Heart right ventricle (tissue), 16 donors: Measurements from ENCODE around the gene GPR176. TPM values are rescaled to one million over a fixed set of nuclear protein-coding genes. Genes with fewer than 3 reads are reported as not detected.

Experiments
- ATAC-seq, 8 donors: fragments of 200-7000 bp; cut with Tn5 transposase; one replicate each; pipeline ENCODE4 v1.9.1; 2020; ENCODE audit warnings: mild to moderate bottlenecking in 8 of 8, moderate library complexity in 8 of 8, moderate number of reproducible peaks in 1 of 8
- DNase-seq, 2 donors: peaks; one replicate each; pipeline ENCODE4 v3.0.0-alpha.2; 2020
- H3K27ac ChIP-seq, 10 donors: fragments of 200-600 bp; sonication (generic) in 2 of 10; one replicate each; pipeline versions ENCODE4 v1.5.0 to v1.8.0; 2020 to 2022; ENCODE audit warnings: mild to moderate bottlenecking in 3 of 10
- H3K27me3 ChIP-seq, 7 donors: fragments of 200-600 bp; one replicate each; pipeline ENCODE4 v1.8.0; 2021 to 2022; ENCODE audit warnings: mild to moderate bottlenecking in 2 of 7
- H3K36me3 ChIP-seq, 9 donors: fragments of 200-600 bp; sonication (generic) in 1 of 9; one replicate each; pipeline versions ENCODE4 v1.5.0 to v1.8.0; 2020 to 2022; ENCODE audit warnings: mild to moderate bottlenecking in 2 of 9
- H3K4me1 ChIP-seq, 9 donors: fragments of 200-600 bp; sonication (generic) in 1 of 9; one replicate each; pipeline versions ENCODE4 v1.5.0 to v1.8.0; 2020 to 2022; ENCODE audit warnings: mild to moderate bottlenecking in 4 of 9
- H3K4me3 ChIP-seq, 10 donors: fragments of 200-600 bp; sonication (generic) in 2 of 10; one replicate each; pipeline versions ENCODE4 v1.5.0 to v1.8.0; 2020 to 2022; ENCODE audit warnings: mild to moderate bottlenecking in 7 of 10, moderate library complexity in 2 of 10
- H3K9me3 ChIP-seq, 11 donors: fragments of 200-600 bp in 10 of 11; sonication (generic) in 2 of 11; one replicate each; pipeline versions ENCODE4 v1.5.0 to v1.8.0; 2013 to 2022; ENCODE audit warnings: mild to moderate bottlenecking in 2 of 11, control low read depth in 1 of 11, moderate library complexity in 1 of 11
- WGBS, 2 donors: extraction: QIAGEN DNeasy Blood & Tissue Kit; methylation state at CpG; one replicate each; pipeline ENCODE4 v1.1.7; 2013; ENCODE audit warnings: inconsistent platforms in 1 of 2; 5-methylcytosine and 5-hydroxymethylcytosine counted together
- intact Hi-C, 10 donors: fragments of 100-400 bp; cut with DNase I; formaldehyde crosslinking; loops; one replicate each; pipeline versions ENCODE4 v1.11.1 to v1.14.2; 2022
- polyA plus RNA-seq, 2 donors: library from polyadenylated mRNA; stranded (reverse); fragments of 200-250 nt; gene quantifications; one replicate each; pipeline ENCODE4 v1.2.3, GENCODE V29; 2013
- total RNA-seq, 10 donors: library from RNA; stranded (reverse); fragmentation: NEBNext Ultra II Directional in 3 of 10; extraction: Animal tissue kit (Norgen Biotek cat#: 25700) in 3 of 10; gene quantifications; one replicate each; pipeline versions ENCODE4 v1.2.1 to v1.2.4, GENCODE V29; 2021 to 2023
- TF ChIP-seq, protein P1 (sequence below), 9 donors: fragments of 200-600 bp; sonication (generic) in 2 of 9; IDR thresholded peaks; one replicate each; pipeline versions ENCODE4 v1.5.0 to v1.8.0; 2021 to 2022; ENCODE audit warnings: antibody characterized with exemption in 9 of 9, mild to moderate bottlenecking in 5 of 9, moderate library complexity in 1 of 9
- donor health status: Arrhythmogenic right ventricular cardiomyopathy.
- donor health status: ischemic (EF 13 %, LVEDD 7.1; RV severe dilation, severe dysfunction).
- donor health status: healthy with polysubstance abuse.
- donor health status: DM: no; HTN: yes; CAD: no.
- donor health status: DM: no; HTN: no; CAD: no.
- donor health status: ischemic (EF 25% LVEDD 6.9; RV normal size, moderate dysfunction).
- donor health status: ischemic (EF 25% LVEDD 5.7; RV mildly dilated, moderate dysfunction).
- donor health status: healthy.
- donor health status: DM: yes; HTN: yes; CAD: no.
- donor health status: Ischemic cardiomyopathy.
- donor health status: ischemic (EF 35%, LVEDD 5.7; RV mildly dilated, moderate dysfunction).
- donor health status: nonischemic (EF 11% LVEDD 7.7; RV severe dilation, severe dysfunction).
- donor health status: DM: yes; HTN: yes; CAD: no.
- donor health status: PGD.
- donor health status: ischemic (EF 29% LVEDD 5.4; RV normal size, mild dysfunction).
- donor health status: nonischemic (EF 23%, LVEDD 6.1; RV moderate dilation, normal function).

The GPR176 gene
- total and polyA plus RNA-seq, 12 donors: 0.87 to 3.1 (median 1.6) TPM

DNA sequence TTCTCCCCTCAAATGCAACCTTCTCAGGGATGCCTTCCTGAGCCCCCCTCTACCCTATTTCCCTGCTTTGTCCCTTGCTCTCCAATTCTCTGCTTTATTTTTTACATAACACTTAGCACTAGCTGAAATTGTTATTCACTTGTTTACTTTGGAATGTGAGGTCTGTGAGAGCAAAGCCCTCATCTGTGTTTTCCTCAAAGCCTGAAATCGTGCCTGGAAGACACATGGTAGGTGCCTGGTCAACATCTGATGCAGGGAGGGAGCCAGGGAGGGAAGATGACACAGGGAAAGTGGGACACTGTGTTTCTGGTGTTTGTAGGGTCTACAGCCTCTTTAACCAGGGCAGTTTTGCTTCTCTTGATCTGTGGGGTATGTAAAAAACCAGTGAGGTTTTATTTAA, 37.4 kb upstream of the GPR176 start:
- 60 to 79% methylated on average over 1 of the region's 1 CpG for WGBS, 2 donors
- intact Hi-C loops: loop anchor here in 2 of 10 donors (10.0 kb wide), 2 partner anchors 47 to 73 kb away; no protein-coding TSS in a partner anchor

DNA sequence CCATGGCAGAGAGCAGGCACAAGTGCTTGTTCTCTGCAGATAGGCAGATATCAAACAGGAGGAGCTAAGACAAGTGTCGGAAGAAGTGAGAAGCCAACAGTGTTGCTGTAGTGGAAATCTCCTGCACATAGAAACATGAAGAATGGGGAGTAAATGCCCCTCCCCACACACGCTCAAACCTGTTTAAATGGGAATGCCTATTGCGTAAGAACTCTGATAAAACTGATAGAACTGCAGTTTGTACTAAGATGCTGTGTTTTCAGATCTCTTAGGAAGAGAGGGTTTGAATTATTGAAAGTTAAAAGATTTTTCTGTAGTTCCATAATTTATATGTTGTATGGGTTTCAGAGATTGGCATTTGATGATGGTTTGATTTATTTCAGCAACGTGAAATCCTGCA, 33.5 kb upstream of the GPR176 start:
- Histone ChIP-seq H3K36me3 (peaks cover 0 to 100% (median 56%) of the 10 kb centered on the region in 9 donors), H3K4me3 (no peak overlapping the region), H3K27ac (no peak overlapping the region), H3K27me3 (no peaks in the 10 kb centered on the region), H3K9me3 (no peaks in the 10 kb centered on the region), H3K4me1 (no peaks in the 10 kb centered on the region)
- ATAC-seq (no peak), DNase-seq (no peak)
- 82 to 84% methylated on average over 4 of the region's 4 CpGs for WGBS, 2 donors
- intact Hi-C loops: loop anchor here in 2 of 10 donors (10.0 kb wide), 2 partner anchors 51 to 69 kb away; no protein-coding TSS in a partner anchor
- TF ChIP-seq, protein P1, sequence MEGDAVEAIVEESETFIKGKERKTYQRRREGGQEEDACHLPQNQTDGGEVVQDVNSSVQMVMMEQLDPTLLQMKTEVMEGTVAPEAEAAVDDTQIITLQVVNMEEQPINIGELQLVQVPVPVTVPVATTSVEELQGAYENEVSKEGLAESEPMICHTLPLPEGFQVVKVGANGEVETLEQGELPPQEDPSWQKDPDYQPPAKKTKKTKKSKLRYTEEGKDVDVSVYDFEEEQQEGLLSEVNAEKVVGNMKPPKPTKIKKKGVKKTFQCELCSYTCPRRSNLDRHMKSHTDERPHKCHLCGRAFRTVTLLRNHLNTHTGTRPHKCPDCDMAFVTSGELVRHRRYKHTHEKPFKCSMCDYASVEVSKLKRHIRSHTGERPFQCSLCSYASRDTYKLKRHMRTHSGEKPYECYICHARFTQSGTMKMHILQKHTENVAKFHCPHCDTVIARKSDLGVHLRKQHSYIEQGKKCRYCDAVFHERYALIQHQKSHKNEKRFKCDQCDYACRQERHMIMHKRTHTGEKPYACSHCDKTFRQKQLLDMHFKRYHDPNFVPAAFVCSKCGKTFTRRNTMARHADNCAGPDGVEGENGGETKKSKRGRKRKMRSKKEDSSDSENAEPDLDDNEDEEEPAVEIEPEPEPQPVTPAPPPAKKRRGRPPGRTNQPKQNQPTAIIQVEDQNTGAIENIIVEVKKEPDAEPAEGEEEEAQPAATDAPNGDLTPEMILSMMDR (IDR thresholded peaks at IDR 0.05): no peak

More for the DNA sequence above, 37.4 kb upstream of the GPR176 start:
- Histone ChIP-seq H3K4me3 (no peak overlapping the region), H3K27me3 (no peaks in the 10 kb centered on the region), H3K9me3 (no peaks in the 10 kb centered on the region), H3K4me1 (no peaks in the 10 kb centered on the region), H3K27ac (no peak overlapping the region), H3K36me3 (peaks cover 0 to 98% (median 43%) of the 10 kb centered on the region in 9 donors)
- TF ChIP-seq, protein P1 (IDR thresholded peaks at IDR 0.05): no peak
- ATAC-seq: no peak
- no peak for DNase-seq

DNA sequence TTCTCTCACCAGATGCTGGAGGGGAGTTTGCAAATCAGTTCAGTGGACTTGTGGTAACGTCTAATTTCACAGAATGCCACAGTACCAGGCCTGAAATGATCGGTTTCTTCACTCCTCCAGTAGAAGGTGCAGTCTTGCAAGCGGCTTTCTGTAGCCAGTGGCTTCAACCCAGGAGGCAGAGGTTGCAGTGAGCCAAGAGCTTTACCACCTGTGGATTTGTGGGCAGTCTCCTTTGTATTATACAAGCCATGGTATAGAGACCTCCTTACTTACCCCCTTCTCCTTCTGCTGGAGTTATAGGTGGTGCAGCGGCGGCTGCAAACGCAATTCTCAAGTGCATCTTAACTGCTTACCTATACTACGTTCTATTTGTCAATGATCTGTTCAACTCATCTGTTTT, 31.5 kb upstream of the GPR176 start:
- H3K9me3 ChIP-seq: no peaks in the 10 kb centered on the region
- no peaks in the 10 kb centered on the region for H3K4me1 ChIP-seq
- no peaks in the 10 kb centered on the region for H3K27me3 ChIP-seq
- DNase-seq: no peak
- TF ChIP-seq, protein P1 (IDR thresholded peaks at IDR 0.05): no peak
- no peak overlapping the region for H3K4me3 ChIP-seq
- ATAC-seq: no peak
- 95 to 96% methylated on average over 7 of the region's 7 CpGs for WGBS, 2 donors
- peaks cover 0 to 100% (median 51%) of the 10 kb centered on the region in 9 donors for H3K36me3 ChIP-seq
- intact Hi-C loops: loop anchor here in 2 of 10 donors (10.0 kb wide), 2 partner anchors 53 to 67 kb away; no protein-coding TSS in a partner anchor
- no peak overlapping the region for H3K27ac ChIP-seq

DNA sequence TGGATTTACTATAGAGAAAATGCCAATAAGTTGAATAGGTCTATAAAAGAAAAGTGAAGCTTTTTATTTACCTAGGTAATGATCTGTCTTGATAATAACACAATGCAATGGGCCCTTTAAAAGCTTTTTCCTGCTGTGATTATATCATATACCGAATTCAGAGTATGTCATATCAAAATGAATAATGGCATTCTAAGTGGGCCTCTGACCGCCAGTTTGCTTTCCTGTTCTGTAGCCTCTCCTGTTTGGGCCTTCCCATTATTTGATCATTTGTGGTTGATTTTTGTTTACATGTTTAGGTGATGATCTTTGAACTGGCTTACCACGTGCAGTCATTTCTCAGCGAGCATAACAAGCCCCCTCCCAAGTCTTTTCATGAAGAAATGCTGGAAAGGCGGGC, 28.8 kb upstream of the GPR176 start:
- intact Hi-C loops: no loop called here
- TF ChIP-seq, protein P1 (IDR thresholded peaks at IDR 0.05): no peak
- WGBS, 2 donors: 84 to 89% methylated on average over 5 of the region's 5 CpGs
- DNase-seq: no peak
- Histone ChIP-seq H3K4me1 (no peaks in the 10 kb centered on the region), H3K27me3 (no peaks in the 10 kb centered on the region), H3K27ac (no peak overlapping the region), H3K4me3 (no peak overlapping the region), H3K36me3 (peaks cover 0 to 100% (median 51%) of the 10 kb centered on the region in 9 donors), H3K9me3 (no peaks in the 10 kb centered on the region)
- ATAC-seq: no peak
